AG08396 (cell line): Measurements from ENCODE around the gene FAM43B.

ENCODE experiments used
- DNase-seq: peaks from one replicate; pipeline ENCODE4 v3.0.0; 2012; ENCODE audit warnings: low spot score, mixed read lengths

Gene FAM43B

DNA sequence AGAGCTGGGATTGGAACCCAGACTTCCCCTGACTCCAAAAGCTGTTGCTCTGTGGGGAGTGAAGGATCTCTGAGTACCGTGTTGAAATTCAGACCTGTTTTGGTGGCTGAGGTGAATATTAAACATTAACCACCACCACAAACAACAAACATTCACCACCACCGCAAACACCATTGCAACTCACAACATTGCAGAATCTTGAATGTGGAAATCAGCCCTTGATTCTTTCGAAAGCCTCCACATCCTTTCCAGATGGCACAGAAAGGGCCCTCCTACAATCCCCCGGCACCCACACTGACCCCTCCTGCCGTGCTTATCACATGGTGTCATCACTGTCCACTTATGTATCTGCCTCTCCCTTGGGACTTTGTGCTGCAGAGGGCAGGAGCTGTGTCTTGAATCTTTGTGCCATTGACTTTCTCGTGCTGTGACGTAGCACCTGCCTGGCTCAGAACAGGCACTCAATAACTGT is 38.0 kb downstream of the FAM43B start:
- DNase-seq: peak; percentile 49

DNA sequence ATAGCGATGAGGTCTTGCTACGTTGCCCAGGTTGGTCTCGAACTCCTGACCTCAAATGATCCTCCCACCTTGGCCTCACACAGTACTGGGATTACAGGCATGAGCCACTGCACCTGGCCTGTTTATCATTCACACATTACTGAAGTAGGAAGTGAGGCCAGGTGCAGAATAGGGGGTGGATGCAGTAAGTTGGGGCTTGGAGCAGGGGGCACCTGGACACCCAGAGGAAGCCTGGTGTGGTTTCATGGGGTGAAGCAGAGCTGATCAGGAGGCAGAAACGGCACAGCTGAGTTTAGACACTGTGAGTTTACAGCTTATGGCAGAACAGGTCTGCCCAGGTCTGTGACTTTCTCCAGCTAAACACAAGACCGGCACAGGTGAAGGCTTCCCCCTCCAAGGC is 41.4 kb downstream of the FAM43B start:
- DNase-seq: no peak

DNA sequence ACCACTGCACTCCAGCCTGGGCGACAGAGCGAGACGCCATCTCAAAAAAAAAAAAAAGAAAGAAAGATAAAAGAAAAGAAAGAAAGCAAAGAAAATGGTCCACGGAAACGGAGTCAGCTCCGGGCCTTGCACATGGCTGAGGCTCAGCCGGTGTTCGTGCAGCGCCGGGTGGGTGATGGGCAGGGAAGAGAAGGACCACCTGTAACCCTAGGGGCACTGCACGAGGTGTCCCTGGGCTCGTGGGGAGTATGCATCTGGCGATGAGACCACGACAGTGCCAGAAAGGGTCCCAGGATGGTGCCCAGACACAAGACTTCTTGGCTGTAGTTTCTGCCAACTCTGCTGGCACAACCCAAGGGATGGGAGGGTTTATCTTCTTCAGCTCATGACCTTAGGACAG is 42.4 kb downstream of the FAM43B start:
- DNase-seq: no peak

DNA sequence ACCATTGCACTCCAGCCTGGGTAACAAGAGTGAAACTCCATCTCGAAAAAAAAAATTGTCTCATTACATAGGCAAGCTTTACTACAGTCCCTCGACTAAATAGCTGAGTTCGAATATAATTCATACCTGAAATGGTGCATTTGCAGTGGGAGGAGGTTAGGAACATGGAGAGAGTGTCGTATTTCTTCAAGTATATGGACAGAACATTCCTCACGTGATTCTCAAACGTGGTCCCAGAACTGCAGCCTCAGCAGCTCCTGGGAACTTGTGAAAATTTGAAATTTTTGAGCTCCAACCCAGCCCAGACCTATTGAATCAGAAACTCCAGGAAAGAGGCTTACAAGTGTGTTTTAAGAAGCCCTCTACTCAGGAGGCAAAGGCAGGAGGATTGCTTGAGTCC is 43.7 kb downstream of the FAM43B start:
- no peak for DNase-seq

DNA sequence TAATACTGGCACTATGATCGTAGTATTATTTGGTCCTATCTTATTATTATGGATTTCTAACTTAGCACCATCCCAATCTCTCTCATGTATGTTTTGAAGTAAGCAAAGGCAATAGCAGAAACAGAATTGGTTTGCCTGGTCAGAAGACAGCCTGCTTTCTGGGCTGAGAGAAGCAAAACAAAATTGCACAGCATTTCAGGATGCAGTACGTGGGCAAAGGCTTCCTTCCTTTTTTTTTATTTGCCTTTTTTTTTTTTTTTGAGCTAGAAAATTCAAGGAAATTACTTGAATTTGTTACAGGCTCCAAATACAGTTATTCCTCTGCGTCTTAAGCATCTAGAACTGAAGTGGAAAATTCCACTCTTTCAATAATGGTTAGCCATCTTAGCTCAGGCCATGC is 45.3 kb downstream of the FAM43B start:
- DNase-seq: no peak

DNA sequence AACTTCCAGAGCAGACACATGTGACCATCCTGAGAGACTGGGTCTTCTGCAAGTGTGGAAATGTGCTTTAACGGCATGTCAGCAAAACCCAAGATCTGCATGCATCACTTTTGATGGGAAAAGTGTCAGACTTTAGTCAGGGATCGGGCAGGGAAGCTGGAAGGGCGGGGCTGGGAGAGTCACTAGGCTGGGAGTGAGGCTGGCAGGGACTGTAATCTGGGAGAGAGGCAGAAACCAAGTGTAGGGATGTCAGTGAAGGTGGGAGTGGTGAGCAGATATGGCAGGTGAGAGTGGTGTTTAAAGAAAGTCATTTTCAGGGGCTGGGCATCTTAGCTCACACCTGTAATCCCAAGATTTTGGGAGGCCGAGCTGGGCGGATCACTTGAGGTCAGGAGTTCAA is 47.8 kb downstream of the FAM43B start:
- no peak for DNase-seq

DNA sequence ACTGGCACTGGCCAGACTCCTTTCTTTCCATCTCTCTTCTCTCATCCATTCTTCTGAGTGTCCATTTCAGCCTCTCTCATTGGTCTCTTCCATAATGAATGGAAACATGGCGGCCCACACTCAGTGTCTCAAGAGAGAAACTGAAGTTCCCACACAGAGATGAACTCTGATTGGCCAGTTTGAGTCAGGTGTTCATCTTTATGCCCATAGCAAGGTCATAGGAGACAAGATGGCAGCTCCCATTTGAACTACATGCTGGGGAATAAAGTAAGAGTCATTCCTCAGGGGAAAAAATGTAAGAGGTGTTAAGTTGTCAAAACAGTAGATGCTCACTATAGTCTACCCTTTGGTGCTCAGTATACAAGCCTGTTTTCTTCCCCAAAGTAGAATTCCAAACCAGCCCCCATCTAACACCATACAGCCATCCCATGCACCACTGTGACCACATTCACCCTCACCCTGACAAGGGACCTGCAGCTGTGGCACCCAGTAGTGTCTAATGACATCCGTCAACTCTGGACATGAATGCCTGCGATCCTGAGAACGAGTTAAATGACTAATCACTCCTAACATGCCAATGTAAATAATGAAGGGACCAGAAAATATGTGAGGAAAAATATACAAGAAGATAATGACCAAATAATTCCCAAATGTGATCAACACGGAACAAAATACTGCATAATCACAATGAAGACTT is 48.9 kb downstream of the FAM43B start:
- no peak for DNase-seq

DNA sequence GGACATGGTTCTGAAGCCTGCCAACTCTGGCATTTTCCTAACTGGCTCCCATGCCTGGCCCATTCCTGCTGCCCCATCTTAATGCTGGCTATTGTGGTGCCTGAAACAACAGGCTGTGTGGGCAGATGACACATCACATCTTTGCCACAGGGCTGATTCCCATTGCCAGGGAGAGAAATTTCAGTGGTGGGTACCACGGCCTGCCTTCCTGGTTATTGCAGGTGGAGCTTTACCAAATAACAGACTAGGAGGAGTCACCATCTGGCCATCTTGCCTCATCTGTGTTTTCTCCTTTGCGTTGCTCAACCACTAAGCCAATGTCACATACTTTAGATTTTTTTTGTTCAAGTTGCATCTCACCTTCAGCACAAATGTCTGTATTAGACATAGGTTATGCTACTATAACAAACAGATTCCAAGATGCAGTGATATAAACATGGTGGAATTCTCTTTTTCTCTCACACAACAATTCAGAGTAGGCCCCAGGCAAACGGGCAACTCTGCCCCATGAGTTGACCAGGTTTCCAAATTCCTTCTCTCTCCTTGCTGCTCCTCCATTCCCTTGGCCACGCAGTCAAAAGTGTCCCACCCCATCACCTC is 50.6 kb downstream of the FAM43B start:
- DNase-seq: no peak

DNA sequence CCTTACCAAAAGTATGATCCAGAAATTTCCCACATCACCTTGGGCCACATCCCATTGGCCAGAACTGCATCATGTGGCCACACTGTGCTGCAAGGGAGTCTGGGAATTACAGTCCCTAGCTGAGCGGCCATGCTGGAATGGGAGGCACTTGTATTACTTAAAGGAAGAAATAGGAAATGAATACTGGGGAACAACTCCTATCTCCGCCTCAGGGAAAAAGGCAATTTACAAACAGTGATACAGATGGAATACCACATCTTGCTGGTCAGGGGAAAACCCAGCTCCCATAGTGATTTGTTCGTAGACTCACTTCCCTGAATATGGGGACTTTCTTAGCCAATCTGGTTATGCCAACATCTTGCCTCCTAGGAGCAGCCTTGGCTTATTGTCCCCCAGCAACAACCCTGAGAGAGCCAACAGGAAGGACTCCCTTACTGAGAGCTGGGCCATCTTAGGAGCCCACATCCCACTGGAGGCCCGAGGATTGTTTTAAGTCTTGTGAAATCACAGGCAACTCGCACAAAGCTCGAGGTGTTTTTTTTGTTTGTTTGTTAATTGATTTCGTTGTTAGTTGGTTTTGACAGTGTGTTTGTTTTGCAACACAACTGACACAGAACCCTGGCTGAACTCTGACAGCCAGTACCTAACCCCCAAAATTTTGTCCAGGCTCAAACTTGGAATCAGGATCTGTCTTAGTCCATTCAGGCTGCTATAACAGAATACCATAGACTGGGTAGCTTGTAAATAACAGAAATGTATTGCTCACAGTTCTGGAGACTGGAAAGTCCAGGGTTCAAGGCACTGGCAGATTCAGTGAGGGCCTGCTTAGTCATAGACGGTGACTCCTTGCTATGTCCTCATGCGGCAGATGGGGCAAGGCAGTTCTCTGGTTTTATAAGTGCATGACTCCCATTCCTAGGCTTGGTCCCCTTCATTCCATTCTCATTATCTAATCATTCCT is 51.4 kb downstream of the FAM43B start:
- DNase-seq: peak; percentile 77
